ENCODE measurements around the gene IRGC. TPM values are rescaled to one million over a fixed set of nuclear protein-coding genes. Genes with fewer than 3 reads are reported as not detected.

IRGC gene
- total and polyA plus RNA-seq, 9 of the 15 experiments (the other 6 are each of a cell fraction or from before 2014, with no cell fraction given), result not detected

- TF ChIP-seq JUN (IDR thresholded peaks at IDR 0.05; ENCODE audit: borderline replicate concordance, low read depth, low read length), result no peak
- no peak for TF ChIP-seq JUN (CRISPR knock-in tag; IDR thresholded peaks at IDR 0.05; ENCODE audit: borderline replicate concordance)
- no peak for TF ChIP-seq ID3 (CRISPR knock-in tag; IDR thresholded peaks at IDR 0.05)
- peak; percentile 40; the same call in 1 of the 2 replicates for TF ChIP-seq ID3 (tag; IDR thresholded peaks at IDR 0.05)
- TF ChIP-seq ZNF212 (CRISPR knock-in tag; IDR thresholded peaks at IDR 0.05), result no peak
- TF ChIP-seq SRSF1 (IDR thresholded peaks at IDR 0.05; ENCODE audit: low read depth, low read length), result no peak
- TF ChIP-seq PCBP1 (IDR thresholded peaks at IDR 0.05; ENCODE audit: low read depth, low read length, poor library complexity, severe bottlenecking), result peak; percentile 16
- TF ChIP-seq DACH1 (IDR thresholded peaks at IDR 0.05; ENCODE audit: partially characterized antibody), result no peak
- TF ChIP-seq FIP1L1 (IDR thresholded peaks at IDR 0.05; ENCODE audit: low read depth, low read length, poor library complexity, severe bottlenecking), result peak; percentile 55
- TF ChIP-seq HMGN3 (IDR thresholded peaks at IDR 0.05; ENCODE audit: borderline replicate concordance, extremely low read depth, insufficient read length, low read depth, low read length), result peak; percentile 89
- TF ChIP-seq SMAD4 (CRISPR knock-in tag; conservative IDR thresholded peaks at IDR 0.05), result peak; percentile 36
- TF ChIP-seq ZNF445 (CRISPR knock-in tag; IDR thresholded peaks at IDR 0.05; ENCODE audit: low read depth), result no peak
- no peak for TF ChIP-seq ZC3H8 (IDR thresholded peaks at IDR 0.05)
- no peak for TF ChIP-seq IRF9 (tag; IDR thresholded peaks at IDR 0.05)
- TF ChIP-seq PHF20 (IDR thresholded peaks at IDR 0.05; ENCODE audit: partially characterized antibody), result no peak
- TF ChIP-seq RBM14 (IDR thresholded peaks at IDR 0.05; ENCODE audit: borderline replicate concordance, insufficient read depth, low read depth, low read length), result no peak
- 0 out of 2 replicates have a peak, but pooled peaks have one; percentile 4 for TF ChIP-seq E2F3 (CRISPR knock-in tag; IDR thresholded peaks at IDR 0.05)
- no peak for TF ChIP-seq ZNF830 (CRISPR knock-in tag; IDR thresholded peaks at IDR 0.05)
- TF ChIP-seq E2F1 (CRISPR knock-in tag; IDR thresholded peaks at IDR 0.05), result 0 out of 2 replicates have a peak, but pooled peaks have one; percentile 55
- peak; percentile 89 to 95 for TF ChIP-seq MAZ (CRISPR knock-in tag; conservative IDR thresholded peaks at IDR 0.05 in 1 of 2, IDR thresholded peaks at IDR 0.05 in 1 of 2)
- no peak for TF ChIP-seq ZNF232 (CRISPR knock-in tag; IDR thresholded peaks at IDR 0.05)
- no peak for TF ChIP-seq ZNF134 (CRISPR knock-in tag; conservative IDR thresholded peaks at IDR 0.05)
- no peak for TF ChIP-seq NCOR1 (IDR thresholded peaks at IDR 0.05)
- TF ChIP-seq ZNF253 (CRISPR knock-in tag; conservative IDR thresholded peaks at IDR 0.05), result no peak
- TF ChIP-seq TSC22D4 (tag; IDR thresholded peaks at IDR 0.05), result no peak
- no peak for TF ChIP-seq ESRRB (CRISPR knock-in tag; IDR thresholded peaks at IDR 0.05; ENCODE audit: borderline replicate concordance)
- TF ChIP-seq RBM34 (IDR thresholded peaks at IDR 0.05; ENCODE audit: borderline replicate concordance, insufficient read depth, low read length), result no peak
These were observed 38.8 kb downstream of the IRGC start, which contains the start of gene SMG9 (continued) for GRCh38 chr19:43754503-43755255.

Data from K562 (cell line).